ENCODE data around the gene MAGI2. TPM values are rescaled to one million over a fixed set of nuclear protein-coding genes. Genes with fewer than 3 reads are reported as not detected.
"Not testable (repeated sequence)": the region's sequence is repeated elsewhere in the genome, so short reads cannot be mapped to it uniquely, and the experiment has no call there.

The MAGI2 gene
- total RNA-seq, 1 experiment from 2014 or later: 0.34 TPM

- no TSS peak for BruUV-seq (replicated peaks)
- DNase-seq (ENCODE audit: low spot score): peak; percentile 80
- intact Hi-C loops (cut with micrococcal nuclease; ENCODE audit: unreplicated experiment): loop anchor here (2.0 kb wide), 1 partner anchor 22 kb away; no protein-coding TSS in a partner anchor
- no peak for TF ChIP-seq EZH2 (IDR thresholded peaks at IDR 0.05; ENCODE audit: borderline replicate concordance, low read depth, low read length, poor library complexity, severe bottlenecking)
- TF ChIP-seq, protein P1, sequence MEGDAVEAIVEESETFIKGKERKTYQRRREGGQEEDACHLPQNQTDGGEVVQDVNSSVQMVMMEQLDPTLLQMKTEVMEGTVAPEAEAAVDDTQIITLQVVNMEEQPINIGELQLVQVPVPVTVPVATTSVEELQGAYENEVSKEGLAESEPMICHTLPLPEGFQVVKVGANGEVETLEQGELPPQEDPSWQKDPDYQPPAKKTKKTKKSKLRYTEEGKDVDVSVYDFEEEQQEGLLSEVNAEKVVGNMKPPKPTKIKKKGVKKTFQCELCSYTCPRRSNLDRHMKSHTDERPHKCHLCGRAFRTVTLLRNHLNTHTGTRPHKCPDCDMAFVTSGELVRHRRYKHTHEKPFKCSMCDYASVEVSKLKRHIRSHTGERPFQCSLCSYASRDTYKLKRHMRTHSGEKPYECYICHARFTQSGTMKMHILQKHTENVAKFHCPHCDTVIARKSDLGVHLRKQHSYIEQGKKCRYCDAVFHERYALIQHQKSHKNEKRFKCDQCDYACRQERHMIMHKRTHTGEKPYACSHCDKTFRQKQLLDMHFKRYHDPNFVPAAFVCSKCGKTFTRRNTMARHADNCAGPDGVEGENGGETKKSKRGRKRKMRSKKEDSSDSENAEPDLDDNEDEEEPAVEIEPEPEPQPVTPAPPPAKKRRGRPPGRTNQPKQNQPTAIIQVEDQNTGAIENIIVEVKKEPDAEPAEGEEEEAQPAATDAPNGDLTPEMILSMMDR (conservative IDR thresholded peaks at IDR 0.05; ENCODE audit: low read depth, low read length): no peak
- Histone ChIP-seq H3K36me3 (ENCODE audit: insufficient read depth, low read length, poor library complexity, severe bottlenecking) (no peaks in the 10 kb centered on the region), H3K27ac (ENCODE audit: low read depth, low read length, poor library complexity, severe bottlenecking) (no peak overlapping the region), H3K4me3 (ENCODE audit: low read depth, low read length, poor library complexity, severe bottlenecking) (no peak overlapping the region), H3K27me3 (replicated peaks; ENCODE audit: insufficient read depth, low read depth, low read length, poor library complexity) (no peaks in the 10 kb centered on the region), H3K4me1 (ENCODE audit: insufficient read depth, low read length, poor library complexity, severe bottlenecking) (peaks cover 11% of the 10 kb centered on the region), H3K9me3 (ENCODE audit: low read depth, low read length, poor library complexity, severe bottlenecking) (no peaks in the 10 kb centered on the region)
- CTCF ChIA-PET: no interaction called here
- POLR2A ChIA-PET (ENCODE audit: low non-redundant PET): interaction anchor here (0.6 kb wide), 1 partner anchor 1337 kb away, joined by 3 read pairs; no protein-coding TSS in a partner anchor
Observed at GRCh38 chr7:79036356-79036755, 417.1 kb downstream of the MAGI2 start.

DNA sequence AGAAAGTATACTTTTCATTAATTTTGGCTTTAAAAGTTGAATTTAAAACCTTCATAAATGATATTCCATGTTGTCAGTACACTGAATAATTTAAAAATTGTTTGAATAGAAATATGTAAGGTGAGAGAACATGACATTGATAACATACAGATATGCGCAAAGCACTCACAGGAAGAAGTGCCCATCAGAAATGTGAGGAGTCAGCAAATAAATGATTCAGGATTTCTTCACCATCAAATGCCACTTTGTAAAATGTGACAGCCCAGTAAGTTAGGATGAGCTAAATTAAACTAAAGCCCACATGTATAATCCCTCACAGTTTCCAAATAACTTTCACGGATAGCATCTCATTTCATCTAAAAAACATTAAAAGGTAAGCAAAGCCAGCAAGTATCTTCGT lies 417.6 kb downstream of the MAGI2 start:
- Histone ChIP-seq H3K9me3 (ENCODE audit: low read depth, low read length, poor library complexity, severe bottlenecking) (no peaks in the 10 kb centered on the region), H3K4me3 (ENCODE audit: low read depth, low read length, poor library complexity, severe bottlenecking) (no peak overlapping the region), H3K36me3 (ENCODE audit: insufficient read depth, low read length, poor library complexity, severe bottlenecking) (no peaks in the 10 kb centered on the region), H3K27me3 (replicated peaks; ENCODE audit: insufficient read depth, low read depth, low read length, poor library complexity) (no peaks in the 10 kb centered on the region), H3K27ac (ENCODE audit: low read depth, low read length, poor library complexity, severe bottlenecking) (no peak overlapping the region), H3K4me1 (ENCODE audit: insufficient read depth, low read length, poor library complexity, severe bottlenecking) (peaks cover 11% of the 10 kb centered on the region)
- ChIA-PET CTCF (no interaction called here), POLR2A (ENCODE audit: low non-redundant PET) (interaction anchor here (0.6 kb wide), 1 partner anchor 1337 kb away, joined by 3 read pairs; no protein-coding TSS in a partner anchor)
- no peak for TF ChIP-seq EZH2 (IDR thresholded peaks at IDR 0.05; ENCODE audit: borderline replicate concordance, low read depth, low read length, poor library complexity, severe bottlenecking)
- TF ChIP-seq, protein P1 (conservative IDR thresholded peaks at IDR 0.05; ENCODE audit: low read depth, low read length): no peak
- no peak for DNase-seq (ENCODE audit: low spot score)
- intact Hi-C loops (cut with micrococcal nuclease; ENCODE audit: unreplicated experiment): loop anchor here (2.0 kb wide), 1 partner anchor 21 kb away; no protein-coding TSS in a partner anchor
- no TSS peak for BruUV-seq (replicated peaks)

DNA sequence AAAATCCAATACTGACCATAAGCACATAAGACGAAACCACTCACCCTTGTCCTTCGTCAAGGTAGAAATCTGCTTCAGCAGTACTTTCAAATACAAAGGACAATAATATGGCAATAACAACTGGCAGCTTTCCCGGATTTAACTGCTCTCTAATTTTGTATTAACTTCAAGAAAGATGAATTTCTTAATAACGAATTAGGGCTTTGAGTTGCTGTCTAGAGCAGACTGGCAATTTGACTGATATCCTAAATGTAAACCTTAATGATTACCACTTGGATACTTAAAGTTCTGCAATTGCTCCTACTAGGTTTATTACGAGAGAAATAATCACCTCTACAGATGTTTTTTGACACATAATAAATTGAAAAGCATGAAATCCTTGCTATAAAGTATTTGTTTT lies 418.7 kb downstream of the MAGI2 start:
- no TSS peak for BruUV-seq (replicated peaks)
- Histone ChIP-seq H3K9me3 (ENCODE audit: low read depth, low read length, poor library complexity, severe bottlenecking) (no peaks in the 10 kb centered on the region), H3K27ac (ENCODE audit: low read depth, low read length, poor library complexity, severe bottlenecking) (no peak overlapping the region), H3K4me3 (ENCODE audit: low read depth, low read length, poor library complexity, severe bottlenecking) (no peak overlapping the region), H3K36me3 (ENCODE audit: insufficient read depth, low read length, poor library complexity, severe bottlenecking) (no peaks in the 10 kb centered on the region), H3K4me1 (ENCODE audit: insufficient read depth, low read length, poor library complexity, severe bottlenecking) (peaks cover 11% of the 10 kb centered on the region), H3K27me3 (replicated peaks; ENCODE audit: insufficient read depth, low read depth, low read length, poor library complexity) (no peaks in the 10 kb centered on the region)
- CTCF ChIA-PET: no interaction called here
- intact Hi-C loops (cut with micrococcal nuclease; ENCODE audit: unreplicated experiment): no loop called here
- POLR2A ChIA-PET (ENCODE audit: low non-redundant PET): no interaction called here
- TF ChIP-seq EZH2 (IDR thresholded peaks at IDR 0.05; ENCODE audit: borderline replicate concordance, low read depth, low read length, poor library complexity, severe bottlenecking): no peak
- TF ChIP-seq, protein P1 (conservative IDR thresholded peaks at IDR 0.05; ENCODE audit: low read depth, low read length): no peak
- DNase-seq (ENCODE audit: low spot score): no peak

- H3K27ac ChIP-seq (ENCODE audit: low read depth, low read length, poor library complexity, severe bottlenecking); BruUV-seq (replicated peaks); H3K27me3 ChIP-seq (replicated peaks; ENCODE audit: insufficient read depth, low read depth, low read length, poor library complexity); DNase-seq (ENCODE audit: low spot score); intact Hi-C loops (cut with micrococcal nuclease; ENCODE audit: unreplicated experiment); H3K4me1 ChIP-seq (ENCODE audit: insufficient read depth, low read length, poor library complexity, severe bottlenecking); H3K4me3 ChIP-seq (ENCODE audit: low read depth, low read length, poor library complexity, severe bottlenecking); CTCF ChIA-PET; H3K36me3 ChIP-seq (ENCODE audit: insufficient read depth, low read length, poor library complexity, severe bottlenecking); POLR2A ChIA-PET (ENCODE audit: low non-redundant PET): not testable (repeated sequence)
- H3K9me3 ChIP-seq (ENCODE audit: low read depth, low read length, poor library complexity, severe bottlenecking): peaks cover 14% of the 10 kb centered on the region
Observed at GRCh38 chr7:79019711-79020110, 433.8 kb downstream of the MAGI2 start.

All from A673 (cell line).